CD4-positive, alpha-beta T cell (primary cell): ENCODE measurements around the gene ETFDH. TPM values are rescaled to one million over a fixed set of nuclear protein-coding genes. Genes with fewer than 3 reads are reported as not detected.

Experiments
- ATAC-seq: fragments of 200-7000 bp; cut with Tn5 transposase; one replicate; pipeline ENCODE4 v1.10.0; 2022; ENCODE audit warnings: mild to moderate bottlenecking; ENCODE audit not compliant: poor library complexity
- CTCF ChIA-PET: fragments of 350-600 bp; sonication (Branson Sonifier 250); formaldehyde crosslinking; loops from one replicate; lab custom pipeline; 2021; ENCODE audit warnings: antibody characterized with exemption, inconsistent platforms; lab: Charles Lee
- POLR2A ChIA-PET: fragments of 350-600 bp; sonication (Branson Sonifier 250); formaldehyde crosslinking; loops from one replicate; lab custom pipeline; 2021; ENCODE audit warnings: antibody characterized with exemption, inconsistent platforms; lab: Charles Lee
- DNase-seq, 14 experiments: peaks; one replicate each; pipeline ENCODE4 v3.0.0-alpha.2; 2013 to 2020; ENCODE audit warnings: mixed read lengths in 2 of 14
- H3K27ac ChIP-seq, 2 donors: one replicate each; pipeline versions ENCODE4 v1.5.1 to v1.7.0; 2013; ENCODE audit warnings: low read length in 2 of 2, low read depth in 1 of 2, mild to moderate bottlenecking in 1 of 2
- H3K27me3 ChIP-seq, 2 experiments: 1 replicate in 1 of 2; 2 replicates in 1 of 2; pipeline versions ENCODE4 v1.6.1 to v1.7.0; 2013; ENCODE audit warnings: low read length in 2 of 2, control low read depth in 1 of 2, mild to moderate bottlenecking in 1 of 2, moderate library complexity in 1 of 2; ENCODE audit not compliant: insufficient read depth in 2 of 2, control insufficient read depth in 1 of 2
- H3K36me3 ChIP-seq: one replicate; pipeline ENCODE4 v1.6.1; 2013; ENCODE audit warnings: low read length, control low read depth; ENCODE audit not compliant: insufficient read depth
- H3K4me1 ChIP-seq: one replicate; pipeline ENCODE4 v1.6.1; 2013; ENCODE audit warnings: low read length, control low read depth; ENCODE audit not compliant: insufficient read depth
- H3K4me3 ChIP-seq: one replicate; pipeline ENCODE4 v1.5.1; 2013; ENCODE audit warnings: mild to moderate bottlenecking, low read length, moderate library complexity
- H3K9me3 ChIP-seq, 2 experiments: 1 replicate in 1 of 2; 2 replicates in 1 of 2; pipeline versions ENCODE4 v1.6.1 to v1.7.0; 2013; ENCODE audit warnings: low read length in 2 of 2, mild to moderate bottlenecking in 2 of 2, control low read depth in 1 of 2, moderate library complexity in 1 of 2; ENCODE audit not compliant: control insufficient read depth in 1 of 2, insufficient read depth in 1 of 2
- H3K27ac Mint-ChIP-seq: one replicate; pipeline ENCODE4 v1.8.0; 2020; ENCODE audit warnings: mixed read lengths
- H3K27me3 Mint-ChIP-seq: one replicate; pipeline ENCODE4 v1.8.0; 2021; ENCODE audit warnings: mixed read lengths
- H3K36me3 Mint-ChIP-seq: one replicate; pipeline ENCODE4 v1.8.0; 2021; ENCODE audit warnings: low read depth, mixed read lengths
- H3K4me1 Mint-ChIP-seq: one replicate; pipeline ENCODE4 v1.8.0; 2021; ENCODE audit warnings: low read depth, mixed read lengths
- H3K4me3 Mint-ChIP-seq: one replicate; pipeline ENCODE4 v1.8.0; 2020; ENCODE audit warnings: mild to moderate bottlenecking, mixed read lengths
- H3K9me3 Mint-ChIP-seq: one replicate; pipeline ENCODE4 v1.8.0; 2020; ENCODE audit warnings: mixed read lengths
- intact Hi-C, 2 experiments: fragments of 100-400 bp; cut with DNase I in 1 of 2; cut with micrococcal nuclease in 1 of 2; formaldehyde crosslinking; loops; one replicate each; pipeline versions ENCODE4 v1.15.1 to v1.9.0; 2023 to 2025; cut with DNase I, micrococcal nuclease
- total RNA-seq, 174 experiments: library from RNA in 2 of 174; stranded (reverse) in 2 of 174; gene quantifications; one replicate each; pipeline ENCODE4 v1.2.3 and lab custom pipeline; 2021 to 2026
- TF ChIP-seq, protein P1 (sequence below): fragments of 200-600 bp; IDR thresholded peaks from one replicate; pipeline ENCODE4 v1.8.0; 2022; ENCODE audit warnings: antibody characterized with exemption, mild to moderate bottlenecking

Gene ETFDH
- total RNA-seq, 2 experiments from 2014 or later, result 12.7 to 13.1 TPM

DNA sequence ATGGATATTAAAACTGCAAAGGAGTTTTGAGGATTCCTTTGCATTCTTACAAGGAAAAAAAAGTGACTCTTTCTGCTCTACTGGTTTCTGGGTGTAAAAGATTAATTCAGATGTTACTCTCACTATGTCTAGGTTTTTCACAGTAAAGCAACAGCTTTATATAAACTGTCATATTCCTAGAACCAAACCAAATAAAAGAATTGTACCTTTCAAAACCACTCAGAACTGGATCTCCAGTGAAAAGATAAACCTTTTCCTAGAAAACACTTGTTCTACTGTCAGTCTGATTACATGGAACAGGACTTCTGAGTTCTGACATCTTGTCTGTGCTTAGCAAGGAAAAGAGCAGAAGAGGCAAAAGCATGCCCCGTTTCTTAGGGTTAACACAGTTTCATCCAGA is 56.1 kb downstream of the ETFDH start:
- H3K4me1 ChIP-seq, result peaks cover 8% of the 10 kb centered on the region
- no peaks in the 10 kb centered on the region for H3K36me3 ChIP-seq
- H3K4me1 Mint-ChIP-seq, result peaks cover 5% of the 10 kb centered on the region
- H3K9me3 ChIP-seq, result no peaks in the 10 kb centered on the region
- ATAC-seq (no peak), DNase-seq (no peak)
- intact Hi-C loops, result loop anchor here in 1 of 2 experiments (2.0 kb wide), 3 partner anchors 39 to 475 kb away; no protein-coding TSS in a partner anchor
- peaks cover 30% of the 10 kb centered on the region for H3K27me3 Mint-ChIP-seq
- H3K27ac ChIP-seq, result no peak overlapping the region
- no peak overlapping the region for H3K4me3 Mint-ChIP-seq
- no peak overlapping the region for H3K27ac Mint-ChIP-seq
- POLR2A ChIA-PET, result no interaction called here
- CTCF ChIA-PET, result interaction anchor here (1.2 kb wide), 1 partner anchor 12 kb away, joined by 3 read pairs; no protein-coding TSS in a partner anchor
- H3K36me3 Mint-ChIP-seq, result peaks cover 4% of the 10 kb centered on the region
- TF ChIP-seq, protein P1, sequence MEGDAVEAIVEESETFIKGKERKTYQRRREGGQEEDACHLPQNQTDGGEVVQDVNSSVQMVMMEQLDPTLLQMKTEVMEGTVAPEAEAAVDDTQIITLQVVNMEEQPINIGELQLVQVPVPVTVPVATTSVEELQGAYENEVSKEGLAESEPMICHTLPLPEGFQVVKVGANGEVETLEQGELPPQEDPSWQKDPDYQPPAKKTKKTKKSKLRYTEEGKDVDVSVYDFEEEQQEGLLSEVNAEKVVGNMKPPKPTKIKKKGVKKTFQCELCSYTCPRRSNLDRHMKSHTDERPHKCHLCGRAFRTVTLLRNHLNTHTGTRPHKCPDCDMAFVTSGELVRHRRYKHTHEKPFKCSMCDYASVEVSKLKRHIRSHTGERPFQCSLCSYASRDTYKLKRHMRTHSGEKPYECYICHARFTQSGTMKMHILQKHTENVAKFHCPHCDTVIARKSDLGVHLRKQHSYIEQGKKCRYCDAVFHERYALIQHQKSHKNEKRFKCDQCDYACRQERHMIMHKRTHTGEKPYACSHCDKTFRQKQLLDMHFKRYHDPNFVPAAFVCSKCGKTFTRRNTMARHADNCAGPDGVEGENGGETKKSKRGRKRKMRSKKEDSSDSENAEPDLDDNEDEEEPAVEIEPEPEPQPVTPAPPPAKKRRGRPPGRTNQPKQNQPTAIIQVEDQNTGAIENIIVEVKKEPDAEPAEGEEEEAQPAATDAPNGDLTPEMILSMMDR, result no peak
- no peaks in the 10 kb centered on the region for H3K9me3 Mint-ChIP-seq
- H3K27me3 ChIP-seq, result peaks cover 2 to 14% of the 10 kb centered on the region in 2 experiments
- H3K4me3 ChIP-seq, result no peak overlapping the region

DNA sequence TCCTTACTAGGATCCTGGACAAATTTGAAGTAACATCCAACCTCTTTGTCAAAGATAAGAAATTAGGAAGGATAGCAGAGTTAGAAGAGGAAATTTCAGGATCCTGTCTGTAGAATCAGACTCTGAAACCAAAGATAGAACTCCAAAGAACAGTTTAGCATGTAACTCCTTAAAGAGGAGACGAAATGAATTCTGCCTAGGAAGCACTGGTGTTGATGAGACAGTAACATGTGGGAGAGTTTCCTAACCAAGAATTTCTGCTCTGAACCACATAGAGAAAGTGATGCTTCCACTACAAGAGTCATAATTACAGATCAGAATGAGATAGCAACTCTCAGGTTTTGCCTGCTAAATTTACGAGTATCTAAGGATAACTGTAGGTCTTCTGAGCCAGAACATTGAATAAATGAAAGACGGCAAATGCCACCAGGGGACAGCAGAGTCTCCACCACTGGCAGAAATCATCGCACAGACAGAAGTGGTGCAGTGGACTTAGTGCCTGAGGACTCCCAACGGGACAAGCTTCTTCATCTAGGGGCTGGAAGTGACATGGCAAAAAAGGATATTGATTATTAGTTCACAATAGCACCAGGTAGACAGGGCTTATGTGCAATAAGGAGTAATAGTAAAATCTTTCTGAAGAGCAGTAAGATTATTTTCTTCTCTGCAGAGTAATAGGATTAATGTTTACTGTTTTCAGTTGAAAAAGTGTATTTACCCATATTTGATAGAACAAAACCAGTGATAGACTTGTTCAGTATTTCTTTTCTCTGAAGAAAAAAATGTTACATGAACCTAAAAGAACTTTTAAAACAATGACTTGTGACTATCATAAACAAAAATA is 57.8 kb downstream of the ETFDH start:
- Histone ChIP-seq H3K4me1 (no peaks in the 10 kb centered on the region), H3K36me3 (no peaks in the 10 kb centered on the region), H3K4me3 (no peak overlapping the region), H3K27ac (no peak overlapping the region), H3K27me3 (peaks cover 2 to 14% of the 10 kb centered on the region in 2 experiments), H3K9me3 (no peaks in the 10 kb centered on the region)
- Mint-ChIP-seq H3K27ac (no peak overlapping the region), H3K4me3 (no peak overlapping the region), H3K27me3 (peaks cover 30% of the 10 kb centered on the region), H3K9me3 (no peaks in the 10 kb centered on the region), H3K36me3 (no peaks in the 10 kb centered on the region), H3K4me1 (no peaks in the 10 kb centered on the region)
- CTCF ChIA-PET, result interaction anchor here (0.6 kb wide), 1 partner anchor 121 kb away, joined by 3 read pairs; no protein-coding TSS in a partner anchor
- POLR2A ChIA-PET, result no interaction called here
- TF ChIP-seq, protein P1, result peak; percentile 78
- intact Hi-C loops, result loop anchor here (1.0 to 2.0 kb wide), 7 partner anchors 37 to 473 kb away; no protein-coding TSS in a partner anchor
- peak; percentile 20 to 77 (median 32) for DNase-seq
- peak; percentile 85 for ATAC-seq

DNA sequence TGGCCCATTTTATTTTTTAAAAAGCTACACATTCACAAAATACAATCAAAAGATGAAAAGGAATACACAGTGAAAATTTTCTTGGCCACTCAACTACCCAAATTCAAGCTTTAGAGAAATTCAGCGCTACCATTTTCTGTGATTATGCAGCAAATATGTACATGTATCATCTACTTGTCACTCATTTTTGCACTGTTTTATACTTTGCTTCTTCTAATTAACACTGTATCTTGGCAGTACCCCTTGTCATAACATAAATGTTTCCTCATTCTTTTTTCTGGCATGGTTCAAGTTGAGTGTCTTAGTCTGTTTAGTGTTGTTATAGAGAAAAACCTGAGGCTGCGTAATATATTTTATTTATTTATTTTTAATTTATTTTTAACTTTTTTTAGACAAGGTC is 66.8 kb downstream of the ETFDH start:
- ATAC-seq (no peak), DNase-seq (no peak)
- Mint-ChIP-seq H3K9me3 (no peaks in the 10 kb centered on the region), H3K27ac (no peak overlapping the region), H3K27me3 (peaks cover 14% of the 10 kb centered on the region), H3K4me1 (no peaks in the 10 kb centered on the region), H3K4me3 (no peak overlapping the region), H3K36me3 (no peaks in the 10 kb centered on the region)
- H3K9me3 ChIP-seq, result no peaks in the 10 kb centered on the region
- TF ChIP-seq, protein P1, result no peak
- no peaks in the 10 kb centered on the region for H3K4me1 ChIP-seq
- ChIA-PET CTCF (no interaction called here), POLR2A (no interaction called here)
- H3K27me3 ChIP-seq, result no peaks in the 10 kb centered on the region
- no peaks in the 10 kb centered on the region for H3K36me3 ChIP-seq
- intact Hi-C loops, result no loop called here
- H3K27ac ChIP-seq, result no peak overlapping the region
- H3K4me3 ChIP-seq, result no peak overlapping the region
